Stimulated activated memory B cell treated with anti-CD40 and anti-IgM and Interleukin-4, amounts not matched to agents 10 μg/mL and 1 μg/mL and 100 μg/mL, for 72 hours (primary cell): ENCODE results near the gene KDM2B.
"Not testable (repeated sequence)": the region's sequence is repeated elsewhere in the genome, so short reads cannot be mapped to it uniquely, and the experiment has no call there.

Experiments used
- ATAC-seq: fragments of 150-1000 bp; cut with Tn5 transposase; 2 replicates; pipeline ENCODE4 v1.10.0; 2021
- H3K27ac Mint-ChIP-seq: one replicate; pipeline ENCODE4 v1.8.0; 2022; ENCODE audit warnings: mild to moderate bottlenecking, mixed read lengths
- H3K27me3 Mint-ChIP-seq: one replicate; pipeline ENCODE4 v1.8.0; 2022; ENCODE audit warnings: mixed read lengths
- H3K36me3 Mint-ChIP-seq: one replicate; pipeline ENCODE4 v1.8.0; 2022; ENCODE audit warnings: mixed read lengths
- H3K4me1 Mint-ChIP-seq: one replicate; pipeline ENCODE4 v1.8.0; 2022; ENCODE audit warnings: mixed read lengths
- H3K4me3 Mint-ChIP-seq: one replicate; pipeline ENCODE4 v1.8.0; 2022; ENCODE audit warnings: mild to moderate bottlenecking, moderate library complexity, mixed read lengths
- H3K9me3 Mint-ChIP-seq: one replicate; pipeline ENCODE4 v1.8.0; 2022; ENCODE audit warnings: mixed read lengths

KDM2B gene

GRCh38 chr12:121489874-121490273 is 90.9 kb downstream of the KDM2B start:
- peaks cover 54% of the 10 kb centered on the region for H3K36me3 Mint-ChIP-seq
- no peaks in the 10 kb centered on the region for H3K27me3 Mint-ChIP-seq
- peaks cover 30% of the 10 kb centered on the region for H3K4me1 Mint-ChIP-seq
- H3K4me3 Mint-ChIP-seq, result no peak overlapping the region
- H3K9me3 Mint-ChIP-seq, result no peaks in the 10 kb centered on the region
- ATAC-seq, result no peak
- peak overlapping the region; percentile 75 for H3K27ac Mint-ChIP-seq

GRCh38 chr12:121484967-121485366 is 95.9 kb downstream of the KDM2B start:
- H3K4me1 Mint-ChIP-seq, result peaks cover 17% of the 10 kb centered on the region
- H3K4me3 Mint-ChIP-seq, result no peak overlapping the region
- ATAC-seq, result no peak
- H3K27ac Mint-ChIP-seq, result no peak overlapping the region
- no peaks in the 10 kb centered on the region for H3K27me3 Mint-ChIP-seq
- peaks cover 46% of the 10 kb centered on the region for H3K36me3 Mint-ChIP-seq
- no peaks in the 10 kb centered on the region for H3K9me3 Mint-ChIP-seq

- not testable (repeated sequence) for H3K27me3 Mint-ChIP-seq, H3K9me3 Mint-ChIP-seq, ATAC-seq, H3K4me3 Mint-ChIP-seq
- peak overlapping the region; percentile 6 for H3K27ac Mint-ChIP-seq
- peaks cover 17% of the 10 kb centered on the region for H3K4me1 Mint-ChIP-seq
- peaks cover 46% of the 10 kb centered on the region for H3K36me3 Mint-ChIP-seq
Observed at GRCh38 chr12:121484564-121484963, 96.3 kb downstream of the KDM2B start.

- no peaks in the 10 kb centered on the region for H3K9me3 Mint-ChIP-seq
- ATAC-seq, result no peak
- H3K27ac Mint-ChIP-seq, result peak overlapping the region; percentile 6
- no peak overlapping the region for H3K4me3 Mint-ChIP-seq
- peaks cover 48% of the 10 kb centered on the region for H3K36me3 Mint-ChIP-seq
- H3K27me3 Mint-ChIP-seq, result no peaks in the 10 kb centered on the region
- peaks cover 17% of the 10 kb centered on the region for H3K4me1 Mint-ChIP-seq
Observed at GRCh38 chr12:121483949-121484348, 96.9 kb downstream of the KDM2B start.

- no peak for ATAC-seq
- no peak overlapping the region for H3K4me3 Mint-ChIP-seq
- H3K27ac Mint-ChIP-seq, result no peak overlapping the region
- H3K4me1 Mint-ChIP-seq, result peaks cover 23% of the 10 kb centered on the region
- peaks cover 25% of the 10 kb centered on the region for H3K36me3 Mint-ChIP-seq
- H3K27me3 Mint-ChIP-seq, result no peaks in the 10 kb centered on the region
- no peaks in the 10 kb centered on the region for H3K9me3 Mint-ChIP-seq
Observed at GRCh38 chr12:121476477-121476876, 104.3 kb downstream of the KDM2B start.

GRCh38 chr12:121475279-121475678 is 105.5 kb downstream of the KDM2B start:
- Mint-ChIP-seq H3K36me3 (peaks cover 15% of the 10 kb centered on the region), H3K27me3 (no peaks in the 10 kb centered on the region), H3K4me1 (peaks cover 31% of the 10 kb centered on the region), H3K9me3 (no peaks in the 10 kb centered on the region), H3K4me3 (no peak overlapping the region), H3K27ac (no peak overlapping the region)
- no peak for ATAC-seq

- H3K27ac Mint-ChIP-seq, result peak overlapping the region; percentile 74
- no peak overlapping the region for H3K4me3 Mint-ChIP-seq
- H3K27me3 Mint-ChIP-seq, result no peaks in the 10 kb centered on the region
- H3K9me3 Mint-ChIP-seq, result no peaks in the 10 kb centered on the region
- peaks cover 39% of the 10 kb centered on the region for H3K4me1 Mint-ChIP-seq
- H3K36me3 Mint-ChIP-seq, result peaks cover 6% of the 10 kb centered on the region
- ATAC-seq, result no peak
Observed at GRCh38 chr12:121472150-121472905, 108.5 kb downstream of the KDM2B start.

GRCh38 chr12:121470751-121471150 is 110.1 kb downstream of the KDM2B start:
- peak overlapping the region; percentile 74 for H3K27ac Mint-ChIP-seq
- H3K9me3 Mint-ChIP-seq, result no peaks in the 10 kb centered on the region
- peaks cover 6% of the 10 kb centered on the region for H3K36me3 Mint-ChIP-seq
- ATAC-seq, result no peak
- no peaks in the 10 kb centered on the region for H3K27me3 Mint-ChIP-seq
- peaks cover 46% of the 10 kb centered on the region for H3K4me1 Mint-ChIP-seq
- H3K4me3 Mint-ChIP-seq, result no peak overlapping the region

- ATAC-seq, result no peak
- H3K27ac Mint-ChIP-seq, result peak overlapping the region; percentile 57
- no peaks in the 10 kb centered on the region for H3K9me3 Mint-ChIP-seq
- no peaks in the 10 kb centered on the region for H3K36me3 Mint-ChIP-seq
- no peaks in the 10 kb centered on the region for H3K27me3 Mint-ChIP-seq
- H3K4me3 Mint-ChIP-seq, result no peak overlapping the region
- H3K4me1 Mint-ChIP-seq, result peaks cover 60% of the 10 kb centered on the region
Observed at GRCh38 chr12:121468499-121468801, 112.4 kb downstream of the KDM2B start.

GRCh38 chr12:121467638-121468498 is 113.0 kb downstream of the KDM2B start:
- peak overlapping the region; percentile 57 for H3K27ac Mint-ChIP-seq
- no peaks in the 10 kb centered on the region for H3K36me3 Mint-ChIP-seq
- H3K4me3 Mint-ChIP-seq, result peak overlapping the region; percentile 57
- H3K4me1 Mint-ChIP-seq, result peaks cover 54% of the 10 kb centered on the region
- H3K27me3 Mint-ChIP-seq, result no peaks in the 10 kb centered on the region
- H3K9me3 Mint-ChIP-seq, result no peaks in the 10 kb centered on the region
- no peak for ATAC-seq

- no peaks in the 10 kb centered on the region for H3K36me3 Mint-ChIP-seq
- H3K4me1 Mint-ChIP-seq, result peaks cover 51% of the 10 kb centered on the region
- no peak overlapping the region for H3K27ac Mint-ChIP-seq
- no peaks in the 10 kb centered on the region for H3K27me3 Mint-ChIP-seq
- peak; percentile 95 for ATAC-seq
- H3K9me3 Mint-ChIP-seq, result no peaks in the 10 kb centered on the region
- peak overlapping the region; percentile 61 for H3K4me3 Mint-ChIP-seq
Observed at GRCh38 chr12:121466794-121467637, 113.8 kb downstream of the KDM2B start.

GRCh38 chr12:121465921-121466793 is 114.7 kb downstream of the KDM2B start:
- no peaks in the 10 kb centered on the region for H3K27me3 Mint-ChIP-seq
- H3K27ac Mint-ChIP-seq, result peak overlapping the region; percentile 86
- no peaks in the 10 kb centered on the region for H3K9me3 Mint-ChIP-seq
- H3K4me1 Mint-ChIP-seq, result peaks cover 54% of the 10 kb centered on the region
- peak overlapping the region; percentile 90 for H3K4me3 Mint-ChIP-seq
- peak; percentile 5 for ATAC-seq
- peaks cover 4% of the 10 kb centered on the region for H3K36me3 Mint-ChIP-seq

GRCh38 chr12:121464331-121464730 is 116.5 kb downstream of the KDM2B start:
- no peaks in the 10 kb centered on the region for H3K27me3 Mint-ChIP-seq
- H3K4me1 Mint-ChIP-seq, result peaks cover 52% of the 10 kb centered on the region
- no peak overlapping the region for H3K4me3 Mint-ChIP-seq
- H3K27ac Mint-ChIP-seq, result peak overlapping the region; percentile 40
- H3K36me3 Mint-ChIP-seq, result peaks cover 9% of the 10 kb centered on the region
- ATAC-seq, result no peak
- H3K9me3 Mint-ChIP-seq, result no peaks in the 10 kb centered on the region

- no peaks in the 10 kb centered on the region for H3K9me3 Mint-ChIP-seq
- H3K27me3 Mint-ChIP-seq, result no peaks in the 10 kb centered on the region
- H3K4me1 Mint-ChIP-seq, result peaks cover 67% of the 10 kb centered on the region
- peak overlapping the region; percentile 2 for H3K4me3 Mint-ChIP-seq
- peak; percentile 55 for ATAC-seq
- peak overlapping the region; percentile 52 for H3K27ac Mint-ChIP-seq
- H3K36me3 Mint-ChIP-seq, result peaks cover 25% of the 10 kb centered on the region
Observed at GRCh38 chr12:121461048-121461447, 119.8 kb downstream of the KDM2B start.
